Gastrocnemius medialis (tissue), 4 donors: Measurements from ENCODE around the gene PGAP6. TPM values are rescaled to one million over a fixed set of nuclear protein-coding genes. Genes with fewer than 3 reads are reported as not detected.

Source experiments
- ATAC-seq, 2 donors: fragments of 150-250 bp; one replicate each; pipeline ENCODE4 v1.9.1; 2016
- DNase-seq, 2 donors: peaks; one replicate each; pipeline ENCODE4 v3.0.0-alpha.2; 2019
- H3K27ac ChIP-seq, 4 donors: fragments of 200-600 bp; sonication (generic); 1 replicate in 1 of 4; 2 replicates in 3 of 4; pipeline ENCODE4 v1.5.1; 2016 to 2018; ENCODE audit warnings: mild to moderate bottlenecking in 2 of 4, moderate library complexity in 1 of 4
- H3K27me3 ChIP-seq, 3 donors: fragments of 200-600 bp; sonication (generic) in 2 of 3; 1 replicate in 1 of 3; 2 replicates in 2 of 3; pipeline versions ENCODE4 v1.5.1 to v1.6.0; 2016 to 2019; ENCODE audit warnings: mild to moderate bottlenecking in 1 of 3, moderate library complexity in 1 of 3
- H3K36me3 ChIP-seq, 2 donors: fragments of 200-600 bp; sonication (generic) in 1 of 2; one replicate each; pipeline ENCODE4 v1.5.1; 2017 to 2018
- H3K4me1 ChIP-seq, 2 donors: fragments of 200-600 bp; sonication (generic) in 1 of 2; one replicate each; pipeline ENCODE4 v1.5.1; 2016 to 2017; ENCODE audit warnings: mild to moderate bottlenecking in 2 of 2
- H3K4me3 ChIP-seq, 4 donors: fragments of 200-600 bp; sonication (generic) in 3 of 4; 1 replicate in 1 of 4; 2 replicates in 3 of 4; pipeline ENCODE4 v1.5.1; 2016 to 2019; ENCODE audit warnings: mild to moderate bottlenecking in 2 of 4
- H3K9me3 ChIP-seq, 3 donors: fragments of 200-600 bp; sonication (generic) in 2 of 3; 1 replicate in 1 of 3; 2 replicates in 2 of 3; pipeline ENCODE4 v1.5.1; 2016 to 2019
- POLR2A ChIP-seq, 2 donors: fragments of 450-650 bp; IDR thresholded peaks; one replicate each; pipeline ENCODE4 v1.6.1; 2017; ENCODE audit warnings: antibody characterized with exemption in 2 of 2, mild to moderate bottlenecking in 2 of 2, moderate library complexity in 2 of 2
- in situ Hi-C, 4 donors: fragments of 200-750 bp; cut with MboI; loops; one replicate each; pipeline versions ENCODE4 v1.15.0 to v1.8.0; 2017; ENCODE audit warnings: low sequenced_read_pairs in 4 of 4
- intact Hi-C: fragments of 100-400 bp; cut with DNase I; formaldehyde crosslinking; loops from one replicate; pipeline ENCODE4 v1.15.1; 2023; ENCODE audit warnings: low total_unique reads
- total RNA-seq, 4 donors: library from RNA; depleted of rRNA; stranded (reverse); fragments of >200 nt; gene quantifications; one replicate each; pipeline versions ENCODE4 v1.1.0 to v1.2.3, GENCODE V29; 2016
- TF ChIP-seq, protein P1 (sequence below), 5 experiments: fragments of 450-650 bp in 3 of 5; fragments of 200-600 bp in 2 of 5; sonication (generic) in 2 of 5; IDR thresholded peaks in 4 of 5; conservative IDR thresholded peaks in 1 of 5; 1 replicate in 4 of 5; 2 replicates in 1 of 5; pipeline ENCODE4 v1.5.1; 2016 to 2019; ENCODE audit warnings: antibody characterized with exemption in 5 of 5, mild to moderate bottlenecking in 3 of 5, moderate library complexity in 3 of 5

Gene PGAP6
- total RNA-seq, 4 donors from 2014 or later: 31.5 to 63.3 (median 50.8) TPM

DNA sequence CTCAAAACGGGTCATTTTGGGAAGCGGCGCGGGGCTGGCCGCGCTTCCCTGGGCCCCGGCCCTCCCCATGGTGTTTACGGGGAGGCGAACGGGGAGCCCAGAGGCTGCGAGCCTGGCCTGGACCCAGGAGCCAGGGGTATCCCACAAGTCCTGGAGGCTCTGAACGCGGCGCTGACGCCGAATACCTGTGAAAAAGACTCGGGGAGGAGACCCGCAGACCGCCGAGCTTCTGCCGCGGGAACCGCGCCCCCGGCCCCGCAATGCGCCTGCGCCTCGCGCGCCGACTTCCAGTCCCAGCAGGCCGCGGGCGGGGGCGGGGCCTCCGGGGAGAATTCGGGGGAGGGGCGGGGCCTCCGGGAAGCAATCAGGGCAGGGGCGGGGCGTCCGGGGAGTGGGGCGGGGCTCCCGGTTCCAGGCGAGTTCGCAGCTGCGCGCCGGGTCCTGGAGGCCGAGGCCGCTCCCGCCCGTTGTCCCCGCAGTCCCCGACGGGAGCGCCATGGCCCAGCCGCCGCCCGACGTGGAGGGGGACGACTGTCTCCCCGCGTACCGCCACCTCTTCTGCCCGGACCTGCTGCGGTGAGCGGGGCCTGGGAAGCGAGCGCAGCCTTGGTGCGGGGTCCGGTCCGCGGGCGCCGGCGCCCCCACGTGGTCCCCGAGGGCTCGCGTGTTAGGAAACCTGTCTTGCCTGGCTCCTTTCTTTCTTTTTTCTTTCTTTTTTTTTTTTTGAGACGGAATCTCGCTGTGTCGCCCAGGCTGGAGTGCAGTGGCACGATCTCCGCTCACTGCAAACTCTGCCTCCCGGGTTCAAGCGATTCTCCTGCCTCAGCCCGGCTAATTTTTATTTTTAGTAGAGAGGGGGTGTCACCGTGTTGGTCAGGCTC lies 19.9 kb upstream of the PGAP6 start, which contains the start of gene DECR2:
Gene DECR2 (plus strand): TSS at position 418 of the 881 bp plus-strand sequence. CDS start 79 bp downstream, at position 497.
- H3K4me1 ChIP-seq: peaks cover 16 to 18% of the 10 kb centered on the region in 2 donors
- in situ Hi-C loops: no loop called here
- intact Hi-C loops: loop anchor here (1.0 to 5.0 kb wide), 4 partner anchors 19 to 76 kb away; partner anchors contain the start of gene AXIN1
- no peaks in the 10 kb centered on the region for H3K9me3 ChIP-seq
- ATAC-seq (peak; percentile 83 to 84), DNase-seq (peak; percentile 93)
- H3K4me3 ChIP-seq: peak within 1 kb of the TSS; percentile 85 to 98 (median 91)
- TF ChIP-seq POLR2A (IDR thresholded peaks at IDR 0.05): peak; percentile 89 to 93
- TF ChIP-seq, protein P1, sequence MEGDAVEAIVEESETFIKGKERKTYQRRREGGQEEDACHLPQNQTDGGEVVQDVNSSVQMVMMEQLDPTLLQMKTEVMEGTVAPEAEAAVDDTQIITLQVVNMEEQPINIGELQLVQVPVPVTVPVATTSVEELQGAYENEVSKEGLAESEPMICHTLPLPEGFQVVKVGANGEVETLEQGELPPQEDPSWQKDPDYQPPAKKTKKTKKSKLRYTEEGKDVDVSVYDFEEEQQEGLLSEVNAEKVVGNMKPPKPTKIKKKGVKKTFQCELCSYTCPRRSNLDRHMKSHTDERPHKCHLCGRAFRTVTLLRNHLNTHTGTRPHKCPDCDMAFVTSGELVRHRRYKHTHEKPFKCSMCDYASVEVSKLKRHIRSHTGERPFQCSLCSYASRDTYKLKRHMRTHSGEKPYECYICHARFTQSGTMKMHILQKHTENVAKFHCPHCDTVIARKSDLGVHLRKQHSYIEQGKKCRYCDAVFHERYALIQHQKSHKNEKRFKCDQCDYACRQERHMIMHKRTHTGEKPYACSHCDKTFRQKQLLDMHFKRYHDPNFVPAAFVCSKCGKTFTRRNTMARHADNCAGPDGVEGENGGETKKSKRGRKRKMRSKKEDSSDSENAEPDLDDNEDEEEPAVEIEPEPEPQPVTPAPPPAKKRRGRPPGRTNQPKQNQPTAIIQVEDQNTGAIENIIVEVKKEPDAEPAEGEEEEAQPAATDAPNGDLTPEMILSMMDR (IDR thresholded peaks at IDR 0.05 in 4 of 5, conservative IDR thresholded peaks at IDR 0.05 in 1 of 5): peak in 4 of 5 experiments; percentile 45 to 55 (median 50)
- no peaks in the 10 kb centered on the region for H3K27me3 ChIP-seq
- H3K27ac ChIP-seq: peak within 1 kb of the TSS; percentile 88 to 98 (median 96)
- no peaks in the 10 kb centered on the region for H3K36me3 ChIP-seq

DNA sequence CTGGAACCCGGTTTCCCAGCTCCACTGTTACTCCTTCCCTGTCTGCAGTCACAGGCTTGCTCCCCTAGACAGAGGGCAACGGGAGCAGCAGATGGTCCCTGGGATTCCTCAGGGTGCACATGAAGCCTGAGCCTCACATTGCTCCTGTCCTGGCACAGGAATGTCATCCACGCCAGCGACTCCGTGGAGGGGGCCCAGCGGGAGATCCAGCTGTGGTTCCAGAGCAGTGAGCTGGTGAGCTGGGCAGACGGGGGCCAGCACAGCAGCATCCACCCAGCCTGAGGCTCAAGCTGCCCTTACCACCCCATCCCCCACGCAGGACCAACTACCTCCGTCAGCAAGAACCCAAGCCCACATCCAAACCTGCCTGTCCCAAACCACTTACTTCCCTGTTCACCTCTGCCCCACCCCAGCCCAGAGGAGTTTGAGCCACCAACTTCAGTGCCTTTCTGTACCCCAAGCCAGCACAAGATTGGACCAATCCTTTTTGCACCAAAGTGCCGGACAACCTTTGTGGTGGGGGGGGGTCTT lies 18.3 kb upstream of the PGAP6 start:
- in situ Hi-C loops (no loop called here), intact Hi-C loops (loop anchor here (5.0 kb wide), 1 partner anchor 77 kb away; no protein-coding TSS in a partner anchor)
- Histone ChIP-seq H3K27ac (peak overlapping the region in 3 of 4 donors; percentile 88 to 98 (median 97)), H3K27me3 (no peaks in the 10 kb centered on the region), H3K36me3 (no peaks in the 10 kb centered on the region), H3K4me3 (no peak overlapping the region), H3K9me3 (no peaks in the 10 kb centered on the region), H3K4me1 (peaks cover 16 to 18% of the 10 kb centered on the region in 2 donors)
- DNase-seq: no peak
- ATAC-seq: no peak
- no peak for TF ChIP-seq POLR2A (IDR thresholded peaks at IDR 0.05)
- TF ChIP-seq, protein P1 (IDR thresholded peaks at IDR 0.05 in 4 of 5, conservative IDR thresholded peaks at IDR 0.05 in 1 of 5): no peak

DNA sequence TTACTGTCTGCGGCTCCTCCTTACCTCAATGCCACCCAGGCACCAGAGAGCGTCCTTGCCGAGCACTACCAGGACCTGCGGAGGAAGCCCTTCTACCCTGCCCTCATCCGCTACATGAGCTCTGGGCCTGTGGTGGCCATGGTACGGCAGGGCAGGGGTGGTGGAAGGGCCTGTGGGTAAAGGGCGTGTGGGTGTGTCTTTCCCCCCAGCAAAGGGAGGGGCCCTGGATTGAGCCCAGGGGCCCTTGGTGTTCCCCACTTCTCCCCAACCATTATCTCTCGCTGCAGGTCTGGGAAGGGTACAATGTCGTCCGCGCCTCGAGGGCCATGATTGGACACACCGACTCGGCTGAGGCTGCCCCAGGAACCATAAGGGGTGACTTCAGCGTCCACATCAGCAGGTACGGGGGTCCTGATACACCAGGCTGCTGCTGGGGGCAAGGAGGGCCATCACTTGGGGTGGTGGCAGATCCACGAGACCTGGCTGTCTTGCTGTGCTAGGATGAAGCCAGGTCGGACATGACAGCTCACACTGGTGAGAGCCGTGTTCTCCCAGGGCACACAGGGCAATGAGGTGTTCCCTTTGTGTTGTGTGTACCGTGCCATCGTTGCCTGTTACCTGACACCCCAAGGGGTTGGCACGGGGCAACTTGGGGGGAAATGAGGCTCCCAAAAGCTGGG lies 17.7 kb upstream of the PGAP6 start:
- Histone ChIP-seq H3K36me3 (no peaks in the 10 kb centered on the region), H3K27ac (no peak overlapping the region), H3K27me3 (no peaks in the 10 kb centered on the region), H3K4me1 (peaks cover 16 to 18% of the 10 kb centered on the region in 2 donors), H3K9me3 (no peaks in the 10 kb centered on the region), H3K4me3 (no peak overlapping the region)
- in situ Hi-C loops (no loop called here), intact Hi-C loops (loop anchor here (5.0 kb wide), 1 partner anchor 78 kb away; no protein-coding TSS in a partner anchor)
- ATAC-seq (no peak), DNase-seq (no peak)
- TF ChIP-seq POLR2A (IDR thresholded peaks at IDR 0.05): no peak
- TF ChIP-seq, protein P1 (IDR thresholded peaks at IDR 0.05 in 4 of 5, conservative IDR thresholded peaks at IDR 0.05 in 1 of 5): no peak

DNA sequence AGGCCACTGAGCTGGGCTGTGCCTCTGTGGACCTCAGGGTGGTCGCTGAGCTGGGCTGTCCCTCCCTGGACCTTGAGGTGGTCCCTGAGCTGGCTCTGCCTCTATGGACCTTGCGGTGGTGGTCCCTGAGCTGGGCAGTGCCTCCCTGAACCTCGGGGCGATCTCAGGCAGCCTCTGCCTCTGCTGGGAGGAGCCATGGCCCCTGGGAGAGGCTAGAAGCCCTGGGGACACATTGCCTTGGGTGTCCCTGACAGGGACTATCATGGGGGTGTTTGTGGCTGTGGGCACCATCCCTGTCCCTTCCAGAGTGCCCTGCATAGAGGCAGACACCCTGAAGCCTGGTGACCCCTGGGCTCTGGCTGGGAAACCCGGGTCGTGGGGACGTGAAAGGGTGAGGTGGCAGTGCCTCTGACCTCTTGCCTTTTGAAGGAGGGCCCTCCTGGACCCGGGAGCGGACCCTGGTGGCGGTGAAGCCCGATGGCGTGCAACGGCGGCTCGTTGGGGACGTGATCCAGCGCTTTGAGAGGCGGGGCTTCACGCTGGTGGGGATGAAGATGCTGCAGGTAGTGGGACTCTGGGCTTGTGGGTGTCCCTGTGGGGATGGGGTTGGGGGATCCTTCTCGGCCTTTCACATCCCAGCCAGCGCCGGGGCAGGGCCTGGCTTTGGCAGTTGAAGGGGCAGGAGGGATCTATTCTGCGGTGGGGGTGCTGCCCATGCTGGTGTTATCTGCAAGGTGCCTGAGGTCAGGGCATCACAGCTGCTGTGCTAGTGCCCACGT lies 17.0 kb upstream of the PGAP6 start:
- Histone ChIP-seq H3K9me3 (no peaks in the 10 kb centered on the region), H3K4me1 (peaks cover 16 to 18% of the 10 kb centered on the region in 2 donors), H3K27ac (peak overlapping the region; percentile 60 to 91 (median 79)), H3K27me3 (no peaks in the 10 kb centered on the region), H3K36me3 (no peaks in the 10 kb centered on the region), H3K4me3 (no peak overlapping the region)
- intact Hi-C loops: no loop called here
- in situ Hi-C loops: no loop called here
- no peak for DNase-seq
- TF ChIP-seq POLR2A (IDR thresholded peaks at IDR 0.05): no peak
- TF ChIP-seq, protein P1 (IDR thresholded peaks at IDR 0.05 in 4 of 5, conservative IDR thresholded peaks at IDR 0.05 in 1 of 5): no peak
- ATAC-seq: no peak
